SU-DHL-6 (cell line): Measurements from ENCODE around the gene GFER.

ENCODE experiments used
- H2AFZ ChIP-seq: fragments of 200-600 bp; sonication (generic); 2 replicates; pipeline ENCODE4 v1.6.1; 2014; ENCODE audit warnings: low read depth, mild to moderate bottlenecking, moderate library complexity, mixed read lengths, antibody characterized with exemption, low read length; ENCODE audit not compliant: severe bottlenecking
- H3F3A ChIP-seq: fragments of 200-600 bp; shearing (Covaris generic); 2 replicates; pipeline ENCODE4 v1.6.0; 2016; ENCODE audit warnings: antibody characterized with exemption, mild to moderate bottlenecking; ENCODE audit not compliant: insufficient read depth
- H3K27ac ChIP-seq: fragments of 200-600 bp; sonication (generic); 2 replicates; pipeline ENCODE4 v1.5.1; 2016; ENCODE audit warnings: low read depth, mild to moderate bottlenecking, low read length, moderate library complexity, mixed read lengths
- H3K27me3 ChIP-seq: fragments of 200-600 bp; sonication (generic), shearing (Covaris generic); 2 replicates; pipeline ENCODE4 v1.6.0; 2014; ENCODE audit warnings: mild to moderate bottlenecking, low read length
- H3K36me3 ChIP-seq: fragments of 200-600 bp; sonication (generic); 2 replicates; pipeline ENCODE4 v1.6.1; 2014; ENCODE audit warnings: mild to moderate bottlenecking, low read length, mixed read lengths
- H3K4me2 ChIP-seq: fragments of 300-600, 200-600 bp; shearing (Covaris generic), sonication (generic); 2 replicates; pipeline ENCODE4 v1.6.0; 2014; ENCODE audit warnings: low read length, low read depth, mild to moderate bottlenecking; ENCODE audit not compliant: poor library complexity, severe bottlenecking
- H3K4me3 ChIP-seq: fragments of 200-600 bp; sonication (generic); 2 replicates; pipeline ENCODE4 v1.5.1; 2014; ENCODE audit warnings: antibody characterized with exemption, low read length, mild to moderate bottlenecking, mixed read lengths; ENCODE audit not compliant: insufficient read depth, poor library complexity, severe bottlenecking
- H3K79me2 ChIP-seq: fragments of 200-600 bp; sonication (generic); 2 replicates; pipeline ENCODE4 v1.6.1; 2014; ENCODE audit warnings: mild to moderate bottlenecking, low read length, moderate library complexity; ENCODE audit not compliant: insufficient read depth
- H3K9ac ChIP-seq: fragments of 200-600 bp; sonication (generic); 2 replicates; pipeline ENCODE4 v1.7.0; 2014; ENCODE audit warnings: mild to moderate bottlenecking, low read length
- H3K9me2 ChIP-seq: fragments of 200-600 bp; sonication (generic); replicated peaks from 2 replicates; pipeline ENCODE4 v1.6.1; 2014; ENCODE audit warnings: low read length; ENCODE audit not compliant: insufficient read depth
- H3K9me3 ChIP-seq: fragments of 200-600 bp; sonication (generic); 2 replicates; pipeline ENCODE4 v1.6.1; 2014; ENCODE audit warnings: low read length, mixed read lengths; ENCODE audit not compliant: insufficient read depth
- H4K20me1 ChIP-seq: fragments of 200-600 bp; sonication (generic); 2 replicates; pipeline ENCODE4 v1.6.1; 2014; ENCODE audit warnings: low read depth, mild to moderate bottlenecking, antibody characterized with exemption, low read length, moderate library complexity, mixed read lengths
- EZH2phosphoT487 ChIP-seq: fragments of 200-600 bp; sonication (generic), shearing (Covaris generic); conservative IDR thresholded peaks from 2 replicates; pipeline ENCODE4 v1.6.1; 2018; ENCODE audit warnings: mild to moderate bottlenecking, antibody characterized with exemption, low read length, moderate library complexity, mixed read lengths
- TF ChIP-seq, protein P1 (sequence below): fragments of 200-600 bp; sonication (generic); IDR thresholded peaks from one replicate; pipeline ENCODE4 v1.5.1; 2017; ENCODE audit warnings: antibody characterized with exemption, mild to moderate bottlenecking, low read length, moderate library complexity; ENCODE audit not compliant: insufficient read depth, poor library complexity, severe bottlenecking

The GFER gene

DNA sequence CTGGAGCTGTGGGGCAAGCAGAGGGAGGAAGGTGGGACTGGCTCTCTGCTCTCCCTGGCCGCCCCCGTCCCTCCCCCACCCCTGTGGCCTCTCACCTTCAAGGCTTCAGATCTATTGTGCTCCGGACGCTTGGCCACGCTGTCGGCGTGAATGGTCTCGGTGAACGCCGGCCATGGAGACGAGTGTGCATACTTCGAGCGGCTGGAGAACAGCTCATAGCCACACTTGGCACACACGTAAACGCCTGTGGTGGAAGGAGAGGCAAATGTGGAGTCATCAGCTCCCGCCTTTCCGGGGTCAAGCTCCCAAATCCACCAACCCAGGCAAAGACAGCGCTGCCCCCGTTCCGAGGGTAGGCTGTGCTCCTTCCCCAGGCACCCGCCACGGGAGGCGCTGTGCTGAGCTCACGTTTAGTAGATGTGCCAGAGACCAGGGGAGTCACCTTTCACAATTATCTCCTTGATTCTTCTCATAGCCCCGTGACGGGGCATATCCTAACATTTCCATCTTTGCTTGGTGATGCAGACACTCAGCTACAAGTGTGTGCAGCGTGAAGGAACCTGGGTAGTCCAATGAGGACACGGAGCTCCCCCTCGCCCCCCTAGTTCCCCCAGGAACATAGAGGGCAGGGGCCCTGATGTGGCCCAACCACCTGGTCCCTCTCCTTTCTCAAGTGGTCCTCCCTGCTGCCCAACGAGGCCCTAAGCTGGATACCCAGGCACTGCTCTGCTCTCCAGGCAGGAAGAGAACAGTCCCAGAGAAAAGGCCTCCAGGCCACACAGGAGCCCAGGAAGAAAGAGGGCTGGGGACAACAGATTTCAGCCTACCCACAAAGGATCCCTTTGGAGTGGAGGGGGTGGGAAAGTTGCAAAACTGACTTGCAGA, 42.6 kb upstream of the GFER start:
- H3K79me2 ChIP-seq = no peaks in the 10 kb centered on the region
- no peak overlapping the region for H3K9ac ChIP-seq
- H3K4me3 ChIP-seq = no peak overlapping the region
- peak overlapping the region; percentile 75 for H3K4me2 ChIP-seq
- no peaks in the 10 kb centered on the region for H3K27me3 ChIP-seq
- no peaks in the 10 kb centered on the region for H4K20me1 ChIP-seq
- H3F3A ChIP-seq = no peaks in the 10 kb centered on the region
- TF ChIP-seq, protein P1, sequence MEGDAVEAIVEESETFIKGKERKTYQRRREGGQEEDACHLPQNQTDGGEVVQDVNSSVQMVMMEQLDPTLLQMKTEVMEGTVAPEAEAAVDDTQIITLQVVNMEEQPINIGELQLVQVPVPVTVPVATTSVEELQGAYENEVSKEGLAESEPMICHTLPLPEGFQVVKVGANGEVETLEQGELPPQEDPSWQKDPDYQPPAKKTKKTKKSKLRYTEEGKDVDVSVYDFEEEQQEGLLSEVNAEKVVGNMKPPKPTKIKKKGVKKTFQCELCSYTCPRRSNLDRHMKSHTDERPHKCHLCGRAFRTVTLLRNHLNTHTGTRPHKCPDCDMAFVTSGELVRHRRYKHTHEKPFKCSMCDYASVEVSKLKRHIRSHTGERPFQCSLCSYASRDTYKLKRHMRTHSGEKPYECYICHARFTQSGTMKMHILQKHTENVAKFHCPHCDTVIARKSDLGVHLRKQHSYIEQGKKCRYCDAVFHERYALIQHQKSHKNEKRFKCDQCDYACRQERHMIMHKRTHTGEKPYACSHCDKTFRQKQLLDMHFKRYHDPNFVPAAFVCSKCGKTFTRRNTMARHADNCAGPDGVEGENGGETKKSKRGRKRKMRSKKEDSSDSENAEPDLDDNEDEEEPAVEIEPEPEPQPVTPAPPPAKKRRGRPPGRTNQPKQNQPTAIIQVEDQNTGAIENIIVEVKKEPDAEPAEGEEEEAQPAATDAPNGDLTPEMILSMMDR = peak; percentile 22
- no peak for TF ChIP-seq EZH2phosphoT487
- H2AFZ ChIP-seq = no peak overlapping the region
- H3K27ac ChIP-seq = no peak overlapping the region
- H3K9me2 ChIP-seq = no peaks in the 10 kb centered on the region
- H3K36me3 ChIP-seq = no peaks in the 10 kb centered on the region
- H3K9me3 ChIP-seq = no peaks in the 10 kb centered on the region

DNA sequence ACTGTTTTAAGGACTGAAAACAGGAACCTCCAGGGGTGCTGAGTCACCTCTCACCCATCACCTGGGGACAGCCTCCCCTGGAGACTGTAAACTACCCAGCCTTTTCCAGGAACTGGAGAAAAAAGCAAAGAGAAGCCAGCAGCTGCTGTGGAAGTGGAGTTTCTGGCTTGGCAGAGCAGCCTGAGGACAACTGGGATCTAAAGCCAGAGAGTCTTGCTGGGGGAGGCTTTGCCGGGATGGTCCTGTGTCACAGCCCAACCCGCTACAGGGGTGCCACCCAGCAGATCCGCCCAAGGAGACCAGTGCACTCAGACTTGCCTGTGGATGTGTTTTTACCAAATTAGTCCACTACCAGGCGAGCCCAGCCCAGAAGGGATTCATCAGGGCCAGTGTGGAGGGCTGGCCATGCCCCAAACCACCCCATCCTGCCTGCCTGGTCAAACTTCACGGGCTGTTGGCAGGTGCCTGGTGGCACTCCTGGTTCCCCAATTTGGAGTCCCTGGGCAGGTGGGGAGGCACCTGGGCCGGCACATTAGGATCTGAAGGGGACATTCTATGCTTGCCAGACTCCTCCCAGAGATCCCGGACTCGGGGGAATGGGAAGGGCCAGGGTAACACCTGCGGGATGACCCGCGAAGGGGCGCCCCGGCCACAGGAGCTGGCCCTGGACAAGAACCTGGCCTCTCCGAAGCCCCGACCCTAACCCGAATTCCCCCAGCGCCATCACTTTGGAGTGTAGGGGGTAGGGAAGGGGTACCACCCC, 41.8 kb upstream of the GFER start:
- Histone ChIP-seq H4K20me1 (no peaks in the 10 kb centered on the region), H3K36me3 (no peaks in the 10 kb centered on the region), H3K9me3 (no peaks in the 10 kb centered on the region), H3K4me2 (peak overlapping the region; percentile 75), H2AFZ (peak overlapping the region; percentile 91), H3K27me3 (no peaks in the 10 kb centered on the region), H3K27ac (no peak overlapping the region), H3K9me2 (no peaks in the 10 kb centered on the region), H3K9ac (peak overlapping the region; percentile 79), H3K79me2 (no peaks in the 10 kb centered on the region), H3F3A (no peaks in the 10 kb centered on the region), H3K4me3 (peak overlapping the region; percentile 96)
- TF ChIP-seq, protein P1 = no peak
- no peak for TF ChIP-seq EZH2phosphoT487

DNA sequence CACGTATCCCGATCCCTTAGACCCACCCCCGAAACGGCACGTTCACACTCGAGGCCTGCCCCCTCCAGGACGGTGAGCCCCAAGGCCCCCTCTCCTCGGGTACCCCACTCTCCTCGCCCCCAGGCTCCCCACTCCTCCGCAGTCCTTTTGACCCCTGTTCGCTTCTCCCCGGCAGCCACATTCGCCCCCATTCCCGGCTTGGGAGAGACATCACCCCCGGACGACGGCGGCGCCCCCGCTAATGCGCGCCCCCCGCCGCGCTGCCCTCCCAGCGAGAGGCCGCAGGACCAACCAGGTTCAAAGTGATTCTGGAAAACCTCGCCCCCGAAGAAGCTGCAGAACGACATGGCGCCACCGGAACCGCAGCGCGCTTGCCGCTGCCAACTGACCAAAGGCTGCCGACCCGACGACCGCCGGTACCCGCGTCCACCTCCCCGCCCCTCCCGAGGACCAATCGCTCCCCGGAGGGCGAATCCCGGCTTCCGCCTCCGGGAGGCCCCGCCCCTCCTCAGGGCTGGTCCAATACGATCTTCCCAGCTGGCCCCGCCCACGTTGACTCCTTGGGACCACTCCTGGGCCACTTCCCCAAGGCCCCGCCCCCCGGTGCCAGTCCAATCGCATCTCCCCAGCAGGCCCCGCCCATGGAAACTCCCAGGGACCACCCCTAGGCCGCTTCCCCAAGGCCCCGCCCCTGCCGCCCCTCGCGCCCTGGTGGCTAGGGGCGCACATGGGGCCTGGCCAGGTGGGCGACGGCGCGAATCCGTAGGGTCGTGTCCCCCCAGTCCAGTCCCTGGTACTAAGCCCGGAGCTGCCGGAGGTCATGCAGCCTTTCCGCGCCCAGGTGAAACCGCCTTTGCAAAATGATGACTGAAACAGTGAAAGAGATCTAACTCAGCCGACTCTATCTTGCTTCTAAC, 40.9 kb upstream of the GFER start, which contains the start of gene MSRB1:
MSRB1 (minus strand) TSS at position 390 of the 917 bp plus-strand sequence; CDS start at position 347, 43 bp downstream.
- no peak within 1 kb of the TSS for H3K27ac ChIP-seq
- peak within 1 kb of the TSS; percentile 91 for H2AFZ ChIP-seq

More for the DNA sequence above, 40.9 kb upstream of the GFER start, which contains the start of gene MSRB1:
- Histone ChIP-seq H3K4me3 (peak within 1 kb of the TSS; percentile 96), H3K9me2 (no peaks in the 10 kb centered on the region), H3K79me2 (no peaks in the 10 kb centered on the region), H3K9me3 (no peaks in the 10 kb centered on the region), H3K4me2 (peak within 1 kb of the TSS; percentile 75), H3K9ac (peak within 1 kb of the TSS; percentile 79), H3F3A (no peaks in the 10 kb centered on the region), H3K36me3 (no peaks in the 10 kb centered on the region), H4K20me1 (no peaks in the 10 kb centered on the region), H3K27me3 (no peaks in the 10 kb centered on the region)
- no peak for TF ChIP-seq EZH2phosphoT487
- TF ChIP-seq, protein P1 = no peak
